Measurements from ENCODE around the gene C14orf180.

DNA sequence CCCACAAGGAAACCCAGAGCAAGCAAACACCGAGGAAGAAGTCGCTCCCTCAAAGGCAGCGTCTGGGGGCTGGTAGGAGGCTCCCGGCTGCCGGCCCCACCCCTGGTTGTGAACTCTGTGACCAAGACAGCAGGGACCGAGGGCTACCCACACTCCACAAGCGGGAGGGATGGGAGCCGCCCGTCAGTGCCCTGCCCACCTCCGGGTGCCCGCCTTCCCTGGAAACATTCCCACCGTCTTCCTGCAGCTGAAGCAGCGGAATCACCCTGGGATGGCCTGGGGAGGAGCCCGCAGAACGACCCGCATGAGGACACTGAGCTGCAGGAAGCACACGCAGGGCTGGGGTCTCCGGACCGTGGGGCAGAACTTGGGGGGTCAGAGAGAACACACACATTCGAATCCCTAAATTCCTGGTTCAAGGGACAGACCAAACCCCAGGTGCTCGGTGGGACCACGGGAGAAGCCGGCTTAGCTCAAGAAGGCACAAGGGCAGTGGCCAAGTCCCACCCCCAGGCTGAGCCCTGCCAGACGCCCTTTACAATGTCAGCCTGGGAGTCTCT lies 33.5 kb upstream of the C14orf180 start:
- TF ChIP-seq POLR2A (IDR thresholded peaks at IDR 0.05), result no peak
- TF ChIP-seq, protein P1, sequence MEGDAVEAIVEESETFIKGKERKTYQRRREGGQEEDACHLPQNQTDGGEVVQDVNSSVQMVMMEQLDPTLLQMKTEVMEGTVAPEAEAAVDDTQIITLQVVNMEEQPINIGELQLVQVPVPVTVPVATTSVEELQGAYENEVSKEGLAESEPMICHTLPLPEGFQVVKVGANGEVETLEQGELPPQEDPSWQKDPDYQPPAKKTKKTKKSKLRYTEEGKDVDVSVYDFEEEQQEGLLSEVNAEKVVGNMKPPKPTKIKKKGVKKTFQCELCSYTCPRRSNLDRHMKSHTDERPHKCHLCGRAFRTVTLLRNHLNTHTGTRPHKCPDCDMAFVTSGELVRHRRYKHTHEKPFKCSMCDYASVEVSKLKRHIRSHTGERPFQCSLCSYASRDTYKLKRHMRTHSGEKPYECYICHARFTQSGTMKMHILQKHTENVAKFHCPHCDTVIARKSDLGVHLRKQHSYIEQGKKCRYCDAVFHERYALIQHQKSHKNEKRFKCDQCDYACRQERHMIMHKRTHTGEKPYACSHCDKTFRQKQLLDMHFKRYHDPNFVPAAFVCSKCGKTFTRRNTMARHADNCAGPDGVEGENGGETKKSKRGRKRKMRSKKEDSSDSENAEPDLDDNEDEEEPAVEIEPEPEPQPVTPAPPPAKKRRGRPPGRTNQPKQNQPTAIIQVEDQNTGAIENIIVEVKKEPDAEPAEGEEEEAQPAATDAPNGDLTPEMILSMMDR (IDR thresholded peaks at IDR 0.05), result no peak
- TF ChIP-seq POLR2AphosphoS5 (IDR thresholded peaks at IDR 0.05), result no peak

All from prostate gland (tissue), 2 donors.